Loucy (cell line): ENCODE measurements around the gene PDK3.

Experiments used
- CTCF ChIP-seq: fragments of 200-600 bp; sonication (generic); conservative IDR thresholded peaks from 2 replicates; pipeline ENCODE4 v1.5.1; 2014; ENCODE audit warnings: mild to moderate bottlenecking, antibody characterized with exemption, low read length
- EZH2phosphoT487 ChIP-seq: fragments of 200-600 bp; IDR thresholded peaks from 2 replicates; pipeline ENCODE4 v1.6.1; 2018; ENCODE audit warnings: antibody characterized with exemption, mild to moderate bottlenecking, moderate library complexity, borderline replicate concordance

DNA sequence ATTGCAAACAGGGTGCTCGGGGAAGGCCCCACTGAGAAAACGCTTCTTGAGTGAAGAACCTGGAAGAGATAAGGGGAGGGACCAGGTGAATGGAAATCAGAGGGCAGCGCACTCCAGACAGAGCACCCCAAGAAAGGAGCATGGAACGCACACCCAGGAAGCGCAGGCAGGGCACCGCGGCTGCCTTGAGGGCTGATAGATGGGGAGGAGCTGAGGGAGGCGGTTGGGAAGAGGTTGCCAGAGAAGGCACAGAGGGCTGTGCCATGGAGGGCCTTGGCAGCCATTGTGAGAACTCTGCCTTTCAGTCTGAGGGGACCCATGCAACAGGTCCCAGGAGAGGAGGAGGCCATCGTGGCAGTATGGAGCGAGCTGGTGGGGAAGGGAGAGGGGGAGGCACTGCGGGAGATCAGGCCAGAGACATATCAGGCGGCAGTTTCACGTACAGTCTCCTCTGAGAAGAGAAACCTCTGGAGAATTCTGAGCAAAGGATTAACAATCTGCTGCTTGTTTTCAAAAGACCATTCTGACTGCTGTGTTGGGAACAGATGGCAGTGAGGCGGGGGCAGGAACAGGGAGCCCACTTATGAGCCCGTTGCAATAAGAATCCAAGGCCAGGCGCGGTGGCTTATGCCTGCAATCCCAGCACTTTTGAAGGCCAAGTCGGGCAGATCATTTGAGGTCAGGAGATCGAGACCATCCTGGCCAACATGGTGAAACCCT is 98.4 kb downstream of the PDK3 start:
- no peak for TF ChIP-seq CTCF
- TF ChIP-seq EZH2phosphoT487: no peak
